Measurements from ENCODE around the gene CCDC142.

CCDC142 gene

DNA sequence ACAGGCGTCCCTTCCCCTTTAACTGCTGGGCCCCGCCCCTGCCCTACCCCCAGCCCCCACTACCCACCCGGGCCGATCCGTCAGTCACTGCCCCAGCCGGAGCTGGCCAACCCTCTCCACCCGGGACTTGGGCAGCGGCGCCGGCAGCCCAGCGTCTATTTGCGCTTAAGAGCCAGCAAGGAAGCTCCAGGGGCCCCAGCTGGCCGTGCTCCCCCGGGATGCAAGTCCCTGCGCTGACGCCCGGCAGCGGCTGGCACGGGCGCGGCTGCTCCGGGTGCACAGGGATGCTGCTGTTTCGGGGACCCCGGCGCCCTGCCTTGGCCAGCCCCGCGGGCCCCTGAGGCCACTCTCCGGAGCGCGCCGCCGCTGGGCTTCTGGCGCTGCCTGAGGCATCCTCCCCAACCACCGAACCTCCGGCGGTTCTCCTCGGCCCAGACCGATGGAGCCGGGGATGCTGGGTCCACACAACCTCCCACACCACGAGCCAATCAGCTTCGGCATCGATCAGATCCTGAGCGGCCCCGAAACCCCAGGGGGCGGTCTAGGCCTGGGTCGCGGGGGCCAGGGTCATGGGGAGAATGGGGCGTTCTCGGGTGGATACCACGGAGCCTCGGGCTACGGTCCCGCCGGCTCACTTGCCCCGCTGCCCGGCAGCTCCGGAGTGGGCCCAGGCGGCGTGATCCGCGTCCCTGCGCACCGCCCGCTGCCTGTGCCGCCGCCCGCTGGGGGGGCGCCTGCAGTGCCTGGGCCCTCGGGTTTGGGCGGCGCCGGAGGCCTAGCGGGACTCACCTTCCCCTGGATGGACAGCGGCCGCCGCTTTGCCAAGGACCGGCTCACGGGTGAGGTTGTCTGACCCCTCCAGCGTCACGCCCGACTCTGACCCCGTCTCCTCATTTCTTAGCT is 31.8 kb upstream of the CCDC142 start, which contains the start of gene TLX2:
Gene TLX2, plus strand, starts transcription at position 83 of the 903 bp plus-strand sequence. Its CDS starts 357 bp downstream, at position 440.
- no peak for FAIRE-seq

DNA sequence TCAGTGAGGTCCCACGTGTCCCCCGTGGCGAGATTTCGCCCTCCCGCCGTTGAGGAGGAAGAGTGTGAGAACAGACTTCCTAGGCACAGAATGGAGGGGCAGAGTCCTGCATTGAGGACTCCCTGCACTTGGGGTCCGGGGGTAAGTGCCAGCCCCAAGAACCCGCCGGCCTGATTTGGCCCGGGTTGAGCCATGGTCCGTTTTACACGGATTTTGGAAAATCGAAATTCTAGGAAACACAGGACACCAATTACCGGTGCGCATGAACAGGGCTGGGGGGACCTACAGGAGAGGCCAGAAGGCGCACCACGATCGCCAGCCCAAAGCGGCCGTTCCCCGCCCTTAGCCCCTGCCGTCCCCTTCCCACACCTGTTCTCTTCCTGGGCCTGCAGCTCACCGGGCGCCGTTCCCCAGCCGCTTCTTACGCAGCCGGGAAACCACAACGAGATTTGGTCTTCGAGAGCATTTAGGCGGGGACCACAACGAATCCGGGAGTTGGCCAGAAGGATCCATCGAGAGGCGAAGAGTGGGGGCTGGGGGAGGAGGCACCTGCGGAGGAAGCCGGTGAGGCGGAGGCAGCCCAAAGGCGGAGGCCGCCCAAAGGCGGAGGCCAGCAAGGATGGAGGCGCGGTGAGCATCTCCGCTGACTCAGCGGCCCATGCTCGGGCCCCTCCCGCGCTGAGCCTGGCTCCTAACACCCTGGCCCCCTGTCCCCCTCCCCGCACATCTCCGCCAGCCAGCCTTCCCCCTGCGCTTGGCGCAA is 31.0 kb upstream of the CCDC142 start:
- FAIRE-seq = no peak

DNA sequence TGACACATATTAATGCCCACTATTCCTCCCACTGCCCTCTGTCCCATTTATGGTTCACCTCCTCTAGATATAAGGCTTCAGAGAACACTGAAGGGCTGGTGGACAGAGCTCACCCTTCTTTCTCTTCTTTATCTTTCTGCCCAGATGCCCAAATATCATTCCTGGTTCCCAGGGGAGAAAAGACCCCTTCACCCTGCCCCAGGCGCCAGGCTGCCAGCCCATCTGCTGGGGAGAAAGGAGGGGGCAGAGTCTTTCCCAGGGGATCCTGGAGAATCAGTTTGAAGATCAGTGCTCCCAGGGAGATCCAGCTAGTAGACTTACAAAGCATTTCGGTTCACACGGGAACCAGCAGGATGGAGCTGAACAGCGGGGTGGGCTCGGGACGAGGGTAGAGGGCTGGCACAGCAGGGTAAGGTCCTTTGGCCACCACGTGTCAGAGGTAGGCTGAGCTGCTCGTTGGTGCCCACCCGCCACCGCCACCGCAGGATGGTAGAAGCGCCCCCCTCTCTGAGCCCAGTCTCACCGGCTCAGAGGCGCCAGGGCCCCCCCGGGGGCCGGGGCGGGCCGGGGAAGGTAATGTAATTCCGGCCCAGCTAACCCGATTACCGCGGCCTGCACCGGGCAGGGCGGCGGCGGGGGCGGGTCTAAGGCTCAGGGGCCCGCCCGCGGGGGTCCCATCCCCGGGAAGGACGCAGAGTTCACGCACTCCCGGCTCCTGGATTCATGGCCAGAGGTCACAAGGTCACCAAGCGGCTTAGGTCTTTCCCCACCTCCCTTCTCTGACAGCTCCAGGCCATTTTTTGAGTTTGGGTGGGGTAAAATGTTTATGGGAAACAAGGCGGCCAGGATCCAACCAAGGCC is 30.2 kb upstream of the CCDC142 start:
- FAIRE-seq = no peak

DNA sequence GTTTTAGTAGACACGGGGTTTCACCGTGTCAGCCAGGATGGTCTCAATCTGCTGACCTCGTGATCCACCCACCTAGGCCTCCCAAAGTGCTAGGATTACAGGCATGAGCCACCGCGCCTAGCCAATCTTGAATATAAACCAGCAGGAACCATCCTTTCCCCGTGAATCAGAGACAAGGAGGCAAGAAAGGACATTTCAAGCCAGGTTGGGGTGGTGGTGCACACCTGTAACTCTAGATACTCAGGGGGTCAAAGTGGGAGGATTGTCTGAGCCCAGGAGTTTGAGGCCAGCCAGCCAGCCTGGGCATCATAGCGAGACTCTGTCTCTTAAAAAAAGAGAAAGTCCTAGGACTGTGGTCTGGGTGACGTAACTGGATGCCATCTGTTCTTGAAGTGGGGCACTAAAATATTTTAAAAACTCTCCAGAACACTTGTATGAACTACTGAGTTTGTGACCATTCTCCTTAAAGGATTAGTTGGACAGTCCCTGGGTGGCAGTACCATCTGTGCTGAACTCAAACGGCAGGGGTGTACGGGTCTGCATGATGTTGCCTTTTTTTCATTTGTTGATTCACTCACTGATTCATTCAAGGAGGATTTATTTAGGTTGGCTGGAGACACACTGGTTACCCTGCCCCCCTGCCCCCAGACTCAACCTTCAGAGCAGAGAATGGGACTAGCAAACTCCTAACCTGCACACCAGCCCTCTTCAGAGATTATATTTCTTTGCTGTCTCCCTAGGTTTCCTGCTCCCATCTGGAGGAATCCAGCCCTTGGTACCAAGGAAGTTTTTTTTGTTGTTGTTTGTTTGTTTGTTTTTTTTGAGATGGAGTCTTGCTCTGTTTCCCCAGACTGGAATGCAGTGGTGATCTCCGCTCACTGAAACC is 28.5 kb upstream of the CCDC142 start:
- no peak for FAIRE-seq

DNA sequence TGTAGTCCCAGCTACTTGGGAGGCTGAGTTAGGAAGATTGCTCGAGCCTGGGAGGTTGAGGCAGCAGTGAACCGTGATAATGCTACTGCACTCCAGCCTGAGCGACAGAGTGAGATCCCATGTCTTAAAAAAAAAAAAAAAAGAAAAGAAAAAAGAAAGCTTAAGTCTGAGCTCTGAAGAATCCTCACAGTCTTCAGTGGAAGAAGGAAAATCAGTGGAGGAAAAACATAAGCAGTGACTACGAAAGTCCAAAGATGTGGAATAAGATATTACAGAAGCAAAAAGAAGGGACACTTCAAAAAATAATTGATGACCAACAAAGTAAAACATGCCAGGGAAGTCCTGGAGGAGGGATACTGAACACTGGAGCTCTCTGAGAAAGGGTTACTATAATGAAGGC is 27.5 kb upstream of the CCDC142 start:
- FAIRE-seq = no peak

DNA sequence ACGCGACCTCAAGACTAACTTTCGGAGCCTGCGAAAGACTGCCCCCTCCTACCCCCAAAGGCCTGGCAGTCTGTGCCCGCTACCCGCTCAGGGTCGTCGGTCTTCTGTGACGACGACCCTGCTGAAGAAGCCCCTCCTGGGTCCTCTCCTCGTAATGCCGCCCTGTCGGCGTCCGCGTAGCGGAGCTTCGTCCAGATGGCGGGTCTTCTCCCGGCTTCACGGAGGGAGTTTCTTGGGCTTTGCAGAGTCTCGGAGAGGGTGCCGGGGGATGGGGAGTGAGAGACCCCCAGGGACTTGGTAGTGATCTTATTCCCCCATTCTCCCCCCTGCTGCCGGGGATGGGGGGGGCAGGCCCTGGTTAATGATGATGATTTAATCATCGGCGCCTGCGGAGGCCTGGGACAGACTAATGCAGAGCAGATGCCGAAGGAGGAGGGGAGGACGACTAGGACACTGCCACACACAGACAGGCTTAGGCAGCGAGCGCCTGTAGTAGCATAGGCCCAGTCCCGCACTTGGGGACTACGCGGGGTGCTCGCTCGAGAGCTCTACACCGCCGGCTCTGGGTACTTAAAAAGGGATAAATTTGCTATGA is 25.2 kb upstream of the CCDC142 start:
- no peak for FAIRE-seq

DNA sequence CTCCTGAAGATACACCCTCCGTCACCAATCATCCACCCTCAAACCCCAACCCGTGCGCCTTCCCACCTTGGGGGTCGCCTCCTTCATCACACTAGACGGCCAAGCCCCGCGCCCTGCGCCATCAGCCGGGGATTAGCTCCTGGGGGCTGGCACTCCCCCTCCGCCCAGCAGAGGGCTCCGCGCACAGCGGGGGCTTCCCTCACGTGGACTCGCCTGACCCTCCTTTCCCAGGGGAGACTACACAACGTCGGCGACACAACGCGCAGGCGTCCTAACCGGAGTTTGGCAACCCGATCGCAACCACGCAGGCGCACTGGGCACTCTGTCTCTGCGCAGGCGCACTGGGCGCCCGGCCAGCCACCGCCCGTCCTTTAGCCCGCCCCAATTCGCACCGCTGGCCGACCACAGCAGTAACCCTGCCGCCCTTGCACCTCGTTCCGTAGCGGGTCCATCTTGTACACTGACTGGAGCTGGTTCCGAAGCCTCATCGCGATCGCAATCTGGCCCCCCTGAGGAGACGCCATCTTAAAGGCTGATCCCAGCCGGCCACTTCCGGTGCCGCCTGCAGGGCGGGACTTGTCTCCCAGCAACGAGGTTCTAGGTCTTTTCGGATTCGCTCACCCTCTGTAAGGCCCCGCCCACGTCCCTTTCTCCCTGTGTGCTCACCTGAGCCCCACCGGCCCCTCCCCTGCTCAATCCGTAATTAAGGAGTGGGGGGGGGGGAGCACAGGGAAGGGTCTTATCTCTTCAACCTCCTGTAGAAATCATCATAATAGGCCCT is 24.5 kb upstream of the CCDC142 start, which contains the start of gene PCGF1:
Gene PCGF1, minus strand, starts transcription at position 551 of the 781 bp plus-strand sequence. Its CDS starts 27 bp downstream, at position 524.
- FAIRE-seq = no peak

DNA sequence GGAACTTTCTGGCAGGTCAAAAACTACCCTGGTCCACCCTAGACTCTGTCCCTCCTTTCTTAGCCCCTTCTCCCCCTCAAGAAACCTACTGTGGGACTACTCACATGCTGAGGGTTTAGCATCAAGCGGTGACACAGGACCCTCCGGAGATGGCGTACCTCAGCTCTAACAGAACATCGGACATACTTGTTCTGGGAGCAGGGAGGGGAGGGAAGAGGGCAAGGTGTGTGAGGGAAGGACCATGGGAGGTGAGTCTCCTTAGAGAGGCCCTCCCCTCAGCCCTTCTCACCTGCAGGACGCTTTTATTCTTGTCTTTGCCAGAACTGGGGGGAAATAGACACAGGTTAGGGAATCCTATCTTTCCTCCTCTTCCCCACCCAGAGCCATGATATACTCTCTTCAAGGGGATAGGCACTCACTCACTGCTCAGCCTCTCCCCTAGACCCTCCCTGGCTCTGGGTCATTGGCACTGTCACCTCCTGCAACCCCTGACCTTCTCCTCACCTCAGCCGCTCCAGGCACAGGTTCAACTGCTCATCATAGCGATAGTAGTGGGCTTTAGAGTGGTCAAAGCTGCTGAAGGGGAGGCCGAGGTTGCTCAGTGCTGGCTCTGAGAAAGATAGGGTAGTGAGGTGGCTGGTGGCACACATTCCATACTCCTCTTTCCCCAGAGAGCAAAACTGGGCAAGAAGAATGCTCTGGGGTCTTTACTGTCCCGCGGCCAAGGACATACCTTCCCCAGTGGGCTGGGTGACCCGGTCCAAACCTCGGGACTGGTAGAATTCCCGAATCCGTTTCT is 22.8 kb upstream of the CCDC142 start:
- no peak for FAIRE-seq

DNA sequence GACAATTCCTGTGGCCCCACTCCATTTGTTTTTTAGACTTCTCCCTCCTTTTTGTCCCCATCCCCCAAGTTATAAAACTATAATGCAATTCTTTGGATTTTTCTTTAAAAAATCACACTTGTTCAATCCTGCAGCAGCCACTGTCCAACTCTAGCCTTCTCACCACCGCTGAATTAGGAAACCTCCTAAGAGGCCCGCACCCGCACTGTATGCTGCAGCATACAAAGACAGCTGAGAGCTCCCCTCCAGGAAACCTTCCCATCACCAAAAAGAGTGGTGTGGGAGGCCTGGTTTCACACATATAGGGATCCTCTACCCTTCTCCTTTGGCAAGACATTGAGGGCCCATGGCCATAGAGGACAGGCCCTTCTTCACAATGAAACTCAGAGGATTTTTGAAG is 21.8 kb upstream of the CCDC142 start:
- FAIRE-seq = no peak

DNA sequence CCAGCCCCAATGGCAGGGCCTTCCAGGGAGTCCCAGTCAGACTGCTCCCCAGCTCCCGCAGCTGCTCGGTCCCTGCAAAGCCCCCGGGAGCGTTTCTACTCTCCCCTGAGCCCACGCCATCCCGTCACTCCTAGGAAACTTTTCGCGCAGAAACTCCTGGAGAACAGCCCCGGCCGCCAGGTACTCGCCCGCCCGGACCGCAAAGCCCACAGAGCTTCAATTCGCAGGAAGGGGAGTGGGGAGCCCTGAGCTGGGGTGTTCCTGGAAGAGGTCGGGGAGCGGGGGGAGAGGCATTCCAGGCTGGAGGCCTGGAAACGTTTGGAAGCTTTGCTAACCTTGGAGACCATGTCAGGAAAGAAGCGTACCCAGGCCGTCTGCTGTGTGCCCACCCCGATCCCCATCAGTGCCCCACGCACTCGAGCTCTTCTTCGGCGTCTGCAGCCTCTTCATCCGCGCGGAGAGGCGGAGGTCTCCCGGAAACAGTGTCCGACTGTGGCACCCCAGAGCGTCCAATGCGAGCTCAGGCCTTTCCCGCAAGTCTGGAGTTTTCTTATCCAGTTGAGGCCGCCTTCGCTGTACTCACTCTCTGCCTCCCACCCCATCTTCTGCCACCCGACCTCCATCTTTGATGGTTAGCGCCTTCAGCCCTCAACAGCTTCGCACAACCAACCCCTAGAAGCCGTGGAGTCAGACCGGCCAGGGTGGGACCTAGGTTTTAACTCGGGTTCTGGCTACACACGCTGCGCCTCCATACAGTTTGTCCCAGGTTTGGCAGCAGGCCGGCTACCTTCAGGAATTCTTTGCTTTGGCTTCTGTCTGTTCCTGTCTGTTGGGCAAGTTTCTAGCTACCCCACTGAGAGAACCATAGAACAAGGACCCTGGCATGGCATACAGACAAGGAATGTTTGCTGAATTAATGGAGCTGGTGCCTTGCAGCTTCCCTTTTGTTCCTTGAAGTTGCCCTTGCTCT is 21.0 kb upstream of the CCDC142 start:
- FAIRE-seq = no peak

DNA sequence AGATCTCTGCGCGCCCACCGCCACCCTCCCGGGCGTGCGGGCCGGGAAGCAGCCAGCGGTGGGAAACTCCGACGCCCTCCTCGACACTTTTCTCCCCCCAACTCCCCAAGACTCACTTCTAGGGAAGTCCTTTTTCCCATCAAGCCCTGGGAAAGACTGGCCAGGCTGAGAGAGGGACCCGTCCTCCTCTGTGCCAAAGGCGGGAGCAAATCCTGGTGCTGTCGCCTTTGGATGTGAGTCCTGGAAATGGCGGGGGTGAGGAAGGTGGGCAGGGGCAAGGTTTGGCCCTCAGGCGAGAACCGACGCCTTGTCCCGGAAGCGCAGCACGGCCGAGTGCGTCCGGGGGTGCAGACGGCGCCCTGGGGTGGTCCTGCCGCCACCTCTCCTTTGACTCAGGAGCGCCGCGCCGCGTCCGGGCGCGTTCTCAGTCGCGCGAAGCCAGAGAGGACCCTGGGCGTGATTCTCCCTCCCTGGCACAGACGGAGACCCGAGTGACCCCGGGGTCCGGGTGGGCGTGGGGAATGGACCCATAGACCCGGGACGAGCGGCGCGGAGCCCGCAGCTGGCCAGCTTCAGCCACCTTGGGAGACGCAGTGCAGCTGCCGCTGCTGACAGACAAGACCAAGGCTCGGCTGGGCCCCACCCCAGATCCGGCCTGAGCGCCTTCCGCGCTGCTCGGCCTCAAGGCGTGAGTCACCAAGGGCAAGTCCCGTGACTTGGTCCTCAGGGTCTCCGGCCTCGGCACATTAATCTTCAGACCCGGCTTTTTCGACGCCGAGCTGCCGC is 20.1 kb upstream of the CCDC142 start:
- FAIRE-seq = no peak

DNA sequence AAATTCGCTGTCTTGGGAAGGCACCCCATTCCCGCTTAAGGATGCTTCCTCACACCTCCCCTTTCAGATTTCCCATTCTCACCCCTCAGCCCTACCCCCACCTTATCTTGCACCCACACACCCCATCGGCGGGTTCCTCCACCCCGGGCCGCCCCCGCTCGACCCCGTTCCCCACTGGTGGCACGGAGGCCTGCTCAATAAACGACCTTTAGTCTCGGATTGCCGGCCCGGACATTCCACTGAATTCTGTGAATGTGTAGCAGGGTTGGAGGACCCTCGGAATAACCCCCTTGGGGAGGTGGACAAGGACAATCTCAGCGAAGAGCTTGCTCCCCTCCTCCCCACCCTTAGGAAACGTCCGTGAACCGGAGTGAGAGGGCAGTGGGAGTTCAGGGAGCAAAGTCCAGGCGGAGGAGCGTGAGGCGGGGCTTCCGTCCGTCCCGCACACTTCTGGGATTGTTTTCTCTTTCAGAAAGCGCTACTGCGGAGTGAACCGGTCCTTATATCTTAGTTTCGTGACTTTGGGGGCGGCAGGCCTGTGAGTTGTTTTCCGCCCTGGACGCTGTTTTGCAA is 19.4 kb upstream of the CCDC142 start:
- no peak for FAIRE-seq

DNA sequence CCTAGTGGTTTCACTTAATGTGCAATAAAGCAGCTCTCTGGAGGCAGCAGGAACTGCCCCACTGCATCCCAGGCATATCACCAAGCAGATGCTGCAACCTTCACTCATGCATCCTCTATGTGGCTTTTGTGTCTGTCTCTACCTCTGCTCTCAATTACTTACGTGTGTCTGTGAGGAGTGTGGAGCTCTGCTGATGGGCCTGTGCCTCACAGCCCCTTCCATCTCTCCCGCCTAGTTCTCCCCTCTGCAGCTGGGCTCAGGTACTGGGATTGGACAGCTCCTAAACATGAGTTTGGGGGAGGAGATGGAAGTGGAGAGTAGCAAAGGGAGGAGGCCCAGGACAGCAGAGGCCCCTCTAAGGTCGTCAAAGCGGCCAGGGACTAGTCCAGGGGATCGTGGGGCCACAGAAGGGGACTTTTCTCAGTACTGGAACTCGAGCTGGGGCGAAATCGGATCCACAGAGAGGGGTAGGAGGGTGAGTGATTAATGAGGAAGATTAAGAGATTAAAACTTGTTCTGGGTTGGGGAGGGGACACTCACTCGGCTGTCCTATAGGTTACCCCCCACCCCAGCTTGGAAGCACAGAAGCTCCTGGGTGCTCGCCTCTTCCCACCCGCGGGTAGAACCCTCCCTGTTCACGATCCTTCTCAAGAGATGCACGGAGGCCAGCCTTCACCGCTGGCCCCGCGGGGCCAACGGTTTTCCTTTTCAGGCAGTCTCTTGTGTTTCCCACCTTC is 18.7 kb upstream of the CCDC142 start:
- no peak for FAIRE-seq

DNA sequence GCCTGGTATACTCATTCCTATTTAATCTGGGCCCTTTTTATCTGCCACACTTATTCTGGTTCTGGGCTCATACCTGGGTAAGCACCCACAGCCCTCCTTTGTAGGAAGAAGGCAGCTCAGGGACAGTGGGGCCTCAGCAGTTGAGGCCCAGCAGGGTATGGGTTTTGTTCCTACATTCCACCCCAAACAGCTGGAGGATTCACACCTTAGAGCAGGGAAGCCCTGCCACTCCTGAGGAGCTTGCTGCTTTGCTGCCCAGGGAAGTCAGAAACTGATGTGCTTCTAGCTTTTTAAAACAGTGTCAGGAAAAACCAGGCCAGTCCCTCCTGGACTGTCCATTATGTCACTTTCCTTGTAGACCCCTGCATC is 17.8 kb upstream of the CCDC142 start:
- FAIRE-seq = no peak

DNA sequence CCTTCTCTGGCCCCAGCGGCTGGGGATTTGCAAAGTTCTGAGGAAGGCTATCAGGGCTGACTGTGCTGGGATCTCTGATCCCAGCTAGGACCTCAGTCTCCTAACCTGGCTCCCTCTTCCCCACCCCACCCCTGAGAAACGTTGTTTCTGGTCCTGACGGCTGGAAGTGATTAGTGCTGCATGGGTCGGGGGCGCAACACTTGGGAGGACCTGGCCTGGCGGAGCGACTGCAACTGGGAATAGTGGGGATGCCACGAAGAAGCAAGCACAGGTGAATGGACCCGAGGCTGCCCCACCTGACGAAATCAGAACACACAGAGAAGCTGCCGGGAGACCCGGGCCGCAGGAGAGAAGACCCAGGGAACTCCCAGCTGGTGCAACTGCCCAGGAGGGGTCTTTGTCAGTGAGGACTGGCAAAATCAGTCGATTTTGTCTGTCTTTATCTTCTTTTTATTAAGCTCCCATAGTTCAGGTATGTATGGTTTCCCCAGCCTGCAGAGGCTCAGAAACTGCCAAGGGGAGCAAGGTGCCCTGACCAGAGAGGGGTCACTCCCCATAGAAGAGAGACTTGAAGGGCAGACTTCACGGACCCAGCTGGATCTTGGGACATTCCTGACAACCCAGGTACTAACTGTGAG is 17.3 kb upstream of the CCDC142 start:
- FAIRE-seq = no peak

Data from islet of Langerhans (tissue), 1 donor.